Measurements from ENCODE around the gene B3GAT1.

Gene B3GAT1

DNA sequence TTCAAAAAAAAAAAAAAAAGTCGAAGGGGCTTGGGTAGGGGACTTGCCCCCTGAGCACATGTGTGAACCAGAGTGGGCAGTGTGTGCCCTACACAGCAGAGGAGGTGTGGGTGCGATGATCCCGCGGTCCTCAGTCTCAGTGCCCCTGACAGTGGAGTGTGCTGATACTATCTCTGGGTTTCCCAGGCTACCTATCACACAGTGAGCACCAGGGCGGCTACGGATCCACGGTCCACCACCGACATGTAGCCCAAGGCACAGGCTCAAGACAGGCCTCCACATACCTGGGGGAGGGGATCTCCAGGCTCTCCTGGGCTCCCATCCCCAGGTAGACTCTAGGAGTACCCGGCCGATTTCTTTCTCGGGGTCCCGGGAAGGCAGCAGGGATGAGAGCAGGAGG, 9.1 kb downstream of the B3GAT1 start:
- no peak for DNase-seq (ENCODE audit: low read depth)
- TF ChIP-seq, protein P1, sequence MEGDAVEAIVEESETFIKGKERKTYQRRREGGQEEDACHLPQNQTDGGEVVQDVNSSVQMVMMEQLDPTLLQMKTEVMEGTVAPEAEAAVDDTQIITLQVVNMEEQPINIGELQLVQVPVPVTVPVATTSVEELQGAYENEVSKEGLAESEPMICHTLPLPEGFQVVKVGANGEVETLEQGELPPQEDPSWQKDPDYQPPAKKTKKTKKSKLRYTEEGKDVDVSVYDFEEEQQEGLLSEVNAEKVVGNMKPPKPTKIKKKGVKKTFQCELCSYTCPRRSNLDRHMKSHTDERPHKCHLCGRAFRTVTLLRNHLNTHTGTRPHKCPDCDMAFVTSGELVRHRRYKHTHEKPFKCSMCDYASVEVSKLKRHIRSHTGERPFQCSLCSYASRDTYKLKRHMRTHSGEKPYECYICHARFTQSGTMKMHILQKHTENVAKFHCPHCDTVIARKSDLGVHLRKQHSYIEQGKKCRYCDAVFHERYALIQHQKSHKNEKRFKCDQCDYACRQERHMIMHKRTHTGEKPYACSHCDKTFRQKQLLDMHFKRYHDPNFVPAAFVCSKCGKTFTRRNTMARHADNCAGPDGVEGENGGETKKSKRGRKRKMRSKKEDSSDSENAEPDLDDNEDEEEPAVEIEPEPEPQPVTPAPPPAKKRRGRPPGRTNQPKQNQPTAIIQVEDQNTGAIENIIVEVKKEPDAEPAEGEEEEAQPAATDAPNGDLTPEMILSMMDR (conservative IDR thresholded peaks at IDR 0.05; ENCODE audit: low read depth, low read length), result no peak
- H3K4me3 ChIP-seq (ENCODE audit: low read length), result no peak overlapping the region

DNA sequence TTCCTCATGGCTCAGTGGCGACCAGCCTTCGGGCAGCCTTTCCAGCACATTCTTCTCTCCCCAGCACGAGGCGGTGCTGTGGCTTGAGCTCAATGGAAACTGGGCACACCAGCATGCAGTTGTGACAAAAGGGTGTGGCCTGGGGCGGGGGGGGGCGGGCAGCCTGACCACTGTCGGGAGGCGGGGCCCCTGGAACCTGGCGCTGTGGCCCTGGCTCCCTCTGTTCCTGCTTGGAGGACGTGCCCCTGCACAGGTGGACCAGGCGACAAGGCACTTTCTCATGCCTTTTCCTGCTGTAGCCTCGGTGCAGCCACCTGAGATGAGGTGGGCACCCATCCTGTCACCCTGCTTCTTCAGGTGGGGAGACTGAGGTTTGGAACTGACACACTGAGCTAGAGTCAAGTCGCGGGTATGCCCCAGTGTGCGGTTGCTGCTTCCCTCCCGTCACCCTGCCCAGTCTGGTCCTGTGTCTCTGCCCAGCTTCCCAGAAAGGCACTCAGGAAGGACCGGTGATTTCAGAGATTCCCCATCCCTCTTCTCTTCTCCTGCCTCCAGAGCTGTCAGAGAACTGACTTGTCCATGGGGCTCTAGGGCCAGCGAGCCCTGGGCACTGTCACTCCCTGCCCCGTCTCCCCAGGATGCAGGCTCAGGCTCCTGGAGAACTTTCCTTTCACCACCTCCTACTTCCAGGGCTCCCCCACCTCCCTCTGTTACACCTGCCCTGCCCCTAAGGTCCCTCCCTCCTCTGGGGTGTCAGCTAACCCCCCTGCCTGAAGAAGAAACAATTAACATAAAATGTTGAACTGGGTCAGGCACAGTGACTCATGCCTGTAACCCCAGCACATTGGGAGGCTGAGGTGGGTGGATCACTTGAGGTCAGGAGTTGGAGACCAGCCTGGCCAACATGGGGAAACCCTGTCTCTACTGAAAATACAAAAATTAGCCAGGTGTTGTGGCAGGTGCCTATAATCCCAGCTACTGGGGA, 9.9 kb downstream of the B3GAT1 start:
- no peak for DNase-seq (ENCODE audit: low read depth)
- TF ChIP-seq, protein P1 (conservative IDR thresholded peaks at IDR 0.05; ENCODE audit: low read depth, low read length), result no peak
- H3K4me3 ChIP-seq (ENCODE audit: low read length), result no peak overlapping the region

DNA sequence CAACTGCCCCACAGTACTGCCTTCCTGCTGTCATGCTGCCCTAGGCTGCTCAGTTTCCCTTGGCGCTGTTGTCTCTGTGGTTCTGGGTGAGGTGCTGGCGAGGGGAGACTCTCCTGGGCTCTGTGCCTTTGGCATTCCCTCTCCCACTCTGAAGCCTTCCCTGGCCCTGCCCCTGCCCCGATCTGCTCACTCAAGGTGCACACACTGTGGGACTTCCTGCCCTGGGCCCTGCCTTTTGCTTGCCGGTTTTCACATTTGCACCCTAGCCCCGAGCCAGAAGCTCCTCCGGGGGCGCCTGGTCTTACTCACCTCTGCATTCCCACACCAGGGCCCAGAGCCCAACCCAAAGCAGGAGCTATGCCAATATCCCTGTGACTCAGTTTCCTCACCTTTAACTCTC, 12.0 kb downstream of the B3GAT1 start:
- TF ChIP-seq, protein P1 (conservative IDR thresholded peaks at IDR 0.05; ENCODE audit: low read depth, low read length), result no peak
- no peak for DNase-seq (ENCODE audit: low read depth)
- no peak overlapping the region for H3K4me3 ChIP-seq (ENCODE audit: low read length)

DNA sequence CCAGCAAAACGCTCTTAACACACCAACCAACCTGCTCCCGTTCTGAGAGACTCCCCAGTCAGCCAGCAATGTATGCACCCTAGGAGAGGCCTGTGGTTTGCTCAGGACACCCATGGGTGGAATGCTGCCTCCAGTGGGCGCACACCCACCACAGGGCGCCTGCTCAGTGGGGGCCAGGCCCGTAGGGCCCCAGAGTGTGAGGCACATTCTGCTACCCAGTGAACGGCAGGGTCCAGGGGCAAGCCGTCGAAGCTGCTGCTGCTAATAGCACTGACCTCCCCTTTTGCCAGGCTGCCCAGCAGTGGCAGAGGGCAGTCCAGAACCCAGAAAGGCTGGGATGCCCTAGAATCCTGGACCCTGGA, 12.8 kb downstream of the B3GAT1 start:
- H3K4me3 ChIP-seq (ENCODE audit: low read length), result no peak overlapping the region
- TF ChIP-seq, protein P1 (conservative IDR thresholded peaks at IDR 0.05; ENCODE audit: low read depth, low read length), result no peak
- DNase-seq (ENCODE audit: low read depth), result no peak

DNA sequence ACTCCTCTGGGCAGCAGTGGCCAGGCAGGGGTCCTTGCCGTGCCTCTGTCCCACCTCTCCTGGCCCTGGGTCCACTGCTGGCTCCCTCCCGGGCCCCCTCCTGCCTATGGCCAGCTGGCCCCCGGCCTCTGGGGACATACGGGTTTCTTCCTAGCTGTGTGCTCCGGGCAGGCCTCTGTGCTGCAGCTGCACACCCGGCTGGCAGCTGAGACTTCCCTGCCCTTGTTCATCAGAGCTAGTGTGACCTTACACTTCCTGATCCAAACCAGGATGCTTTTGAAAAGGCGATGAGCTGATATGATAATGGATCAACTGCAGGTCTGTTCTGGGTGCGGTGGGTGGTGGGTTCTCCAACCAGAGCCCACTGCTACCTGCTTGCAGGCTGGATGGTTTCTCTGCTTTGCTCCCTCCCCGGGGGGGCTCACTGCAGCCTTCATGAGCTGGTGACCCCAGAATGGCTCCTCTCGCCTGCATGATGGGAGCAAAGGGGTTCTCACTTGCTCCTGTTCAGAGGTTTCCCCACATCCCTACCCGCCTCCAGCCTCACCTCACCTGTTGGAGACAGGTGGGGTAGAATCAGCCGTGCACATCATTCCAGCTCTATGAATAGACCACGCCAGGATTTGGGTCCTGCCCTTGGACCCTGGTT, 13.3 kb downstream of the B3GAT1 start:
- no peak overlapping the region for H3K4me3 ChIP-seq (ENCODE audit: low read length)
- no peak for DNase-seq (ENCODE audit: low read depth)
- TF ChIP-seq, protein P1 (conservative IDR thresholded peaks at IDR 0.05; ENCODE audit: low read depth, low read length), result no peak

DNA sequence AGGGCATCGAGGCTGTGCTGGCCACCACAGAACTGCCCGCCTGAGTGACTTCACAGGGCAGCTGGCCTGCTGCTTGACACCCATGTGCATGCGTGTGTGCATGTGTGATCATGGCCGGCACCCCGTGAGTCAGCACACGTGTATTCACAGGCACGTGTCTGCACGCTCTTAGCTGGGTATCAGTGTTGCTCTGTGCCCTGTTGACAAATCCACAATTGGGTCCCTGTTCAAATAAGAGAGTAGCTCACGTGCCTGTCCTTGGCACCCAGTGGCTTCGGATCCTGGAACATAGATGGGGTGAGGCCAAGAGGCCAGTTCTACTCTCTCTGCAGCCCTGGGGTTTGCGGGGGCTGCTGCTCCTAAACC, 14.0 kb downstream of the B3GAT1 start:
- H3K4me3 ChIP-seq (ENCODE audit: low read length), result no peak overlapping the region
- TF ChIP-seq, protein P1 (conservative IDR thresholded peaks at IDR 0.05; ENCODE audit: low read depth, low read length), result no peak
- no peak for DNase-seq (ENCODE audit: low read depth)
